HG03354 (cell line): ENCODE measurements around the gene MTMR3.

Experiments used
- ATAC-seq: cut with Tn5 transposase; IDR thresholded peaks from one replicate; pipeline ENCODE4 v1.9.1; 2021; ENCODE audit warnings: mild to moderate bottlenecking; ENCODE audit not compliant: unreplicated experiment, poor library complexity, severe bottlenecking

MTMR3 gene

DNA sequence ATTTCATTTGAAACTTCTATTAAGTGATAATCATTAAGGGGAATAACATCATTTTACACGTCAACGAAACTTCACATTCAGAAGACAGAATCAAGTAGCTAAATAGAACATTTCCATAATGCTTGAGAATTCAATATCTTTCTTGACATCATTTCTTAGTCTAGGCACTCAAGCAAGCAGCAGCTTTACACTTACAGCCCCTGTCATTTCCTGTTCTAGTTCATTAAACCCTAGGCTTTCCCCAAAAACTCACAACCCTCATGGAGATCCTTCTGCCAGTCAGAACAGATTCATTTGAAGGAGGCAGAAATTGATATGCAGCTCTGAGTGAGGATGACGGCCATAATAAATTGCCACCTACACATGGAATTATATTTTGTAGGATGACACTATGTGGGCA, 192.0 kb downstream of the MTMR3 start:
- no peak for ATAC-seq

DNA sequence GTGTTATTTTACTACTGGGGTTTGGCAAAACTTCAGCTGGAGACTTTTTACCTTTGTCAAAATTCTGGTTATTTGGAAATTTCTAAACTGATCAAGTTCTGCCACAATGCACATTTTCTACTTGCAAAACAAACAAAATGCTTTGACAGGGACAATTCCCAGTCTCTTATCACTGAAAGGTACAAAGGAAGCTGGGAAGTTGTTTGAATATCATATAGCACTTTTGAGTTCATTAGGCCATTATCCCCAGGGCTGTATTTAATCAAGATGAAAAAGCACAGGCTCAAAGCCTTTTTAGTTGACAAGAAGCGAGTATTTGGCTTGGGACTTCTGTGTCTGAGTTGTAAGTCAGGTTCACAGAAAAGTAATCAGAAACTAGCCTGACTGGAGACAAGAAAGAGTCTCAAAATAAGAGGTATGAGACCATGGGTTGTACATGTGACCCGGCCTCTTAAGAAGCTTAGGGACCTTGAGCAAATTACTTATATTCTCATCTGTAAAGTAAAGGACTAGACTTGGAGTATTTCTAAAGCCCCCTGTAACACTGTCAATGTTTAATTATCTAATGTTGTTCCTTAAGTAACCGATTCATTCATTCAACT, 194.4 kb downstream of the MTMR3 start:
- no peak for ATAC-seq

DNA sequence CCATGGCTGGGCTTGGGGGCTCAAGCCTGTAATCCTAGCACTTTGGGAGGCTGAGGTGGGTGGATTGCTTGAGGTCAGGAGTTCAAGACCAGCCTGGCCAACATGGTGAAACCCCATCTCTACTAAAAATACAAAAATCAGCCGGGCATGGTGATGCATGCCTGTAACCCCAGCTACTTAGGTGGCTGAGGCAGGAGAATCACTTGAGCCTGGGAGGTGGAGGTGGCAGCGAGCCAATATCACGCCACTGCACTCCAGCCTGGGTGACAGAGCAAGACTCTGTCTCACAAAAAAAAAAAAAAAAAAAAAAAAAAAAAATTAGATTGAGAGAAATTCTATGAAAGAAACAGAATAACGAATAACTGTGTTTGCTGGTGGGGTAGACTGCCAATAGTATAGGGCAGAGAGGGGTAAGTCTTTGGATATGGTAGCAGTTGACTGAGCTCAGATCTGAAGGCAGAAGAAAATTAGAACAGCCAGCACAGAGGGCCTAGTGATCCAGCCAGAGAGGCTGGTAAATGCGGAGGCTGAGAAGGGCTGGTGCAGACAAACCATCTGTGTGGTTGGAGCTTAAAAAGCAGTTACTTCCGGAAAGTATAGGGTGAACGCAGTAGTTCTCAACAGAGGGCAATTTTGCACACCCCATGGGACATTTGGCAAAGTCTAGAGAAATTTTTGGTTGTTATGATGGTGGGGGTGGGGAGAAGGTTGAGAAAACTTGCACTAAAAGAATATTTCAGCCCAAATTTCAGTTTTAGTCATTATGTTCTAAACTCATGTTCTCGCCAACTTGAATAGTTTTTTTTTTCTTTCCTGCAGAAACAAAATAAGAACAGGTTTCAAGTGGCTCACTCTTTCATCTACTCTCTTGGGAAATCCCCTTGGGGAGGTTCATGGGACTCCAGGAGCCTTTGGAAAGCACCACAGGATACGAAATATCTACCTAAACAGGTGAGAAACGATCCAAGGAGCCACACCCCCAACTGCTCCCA, 195.6 kb downstream of the MTMR3 start:
- no peak for ATAC-seq

DNA sequence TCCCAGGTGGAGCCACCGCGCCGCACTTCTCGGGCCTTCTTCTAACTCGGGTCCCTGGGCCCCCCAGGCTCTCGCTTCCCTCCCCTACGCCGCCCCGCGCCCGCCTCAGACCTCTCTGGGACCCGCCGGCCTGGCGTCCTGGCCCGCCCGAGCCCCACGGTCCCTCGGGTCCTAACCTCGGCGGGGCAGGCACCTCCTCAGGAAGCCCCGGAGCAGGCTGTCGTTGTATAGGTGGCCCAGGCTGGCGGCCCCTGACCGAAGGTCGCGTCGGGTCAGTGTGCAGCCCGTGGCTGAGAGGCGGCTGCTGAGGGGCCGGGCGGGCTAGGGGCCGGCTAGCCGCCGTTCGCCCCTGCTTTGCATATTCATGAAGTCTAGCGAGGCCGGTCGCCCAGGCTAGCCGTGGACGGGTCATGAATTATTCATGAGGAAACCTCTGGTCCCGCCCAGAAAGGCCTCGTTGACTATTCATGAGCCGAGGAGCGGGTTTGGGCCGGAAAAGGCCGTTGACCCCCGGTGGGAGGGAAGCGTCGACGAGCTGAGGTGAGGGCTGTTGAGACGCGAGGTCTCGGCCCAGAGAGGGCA, 197.1 kb downstream of the MTMR3 start, which contains the start of gene HORMAD2:
HORMAD2 (plus strand) TSS at position 513 of the 582 bp plus-strand sequence. CDS start 13,489 bp downstream, outside the sequence.
- no peak for ATAC-seq
